ENCODE data around the gene WNT3A.

The WNT3A gene

GRCh38 chr1:228096416-228097332 is 89.9 kb downstream of the WNT3A start:
- WGBS (ENCODE audit: insufficient coverage, insufficient read length), result no CpG with 5 or more reads among the region's 13 CpGs
- Histone ChIP-seq H3K27ac (ENCODE audit: low read length) (no peak overlapping the region), H3K9me3 (ENCODE audit: control insufficient read depth, insufficient read depth, low read length) (no peaks in the 10 kb centered on the region), H3K36me3 (ENCODE audit: control insufficient read depth, insufficient read depth, low read length) (peaks cover 29% of the 10 kb centered on the region), H3K27me3 (ENCODE audit: control insufficient read depth, insufficient read depth, low read length) (no peaks in the 10 kb centered on the region), H3K4me3 (ENCODE audit: low read length) (no peak overlapping the region), H3K4me1 (ENCODE audit: control insufficient read depth, insufficient read depth, low read length) (no peaks in the 10 kb centered on the region)
- DNase-seq (ENCODE audit: low read depth, low spot score), result no peak

GRCh38 chr1:228097333-228098081 is 90.7 kb downstream of the WNT3A start:
- no CpG with 5 or more reads among the region's 34 CpGs for WGBS (ENCODE audit: insufficient coverage, insufficient read length)
- H3K36me3 ChIP-seq (ENCODE audit: control insufficient read depth, insufficient read depth, low read length), result peaks cover 29% of the 10 kb centered on the region
- no peaks in the 10 kb centered on the region for H3K9me3 ChIP-seq (ENCODE audit: control insufficient read depth, insufficient read depth, low read length)
- no peak for DNase-seq (ENCODE audit: low read depth, low spot score)
- no peak overlapping the region for H3K27ac ChIP-seq (ENCODE audit: low read length)
- no peaks in the 10 kb centered on the region for H3K27me3 ChIP-seq (ENCODE audit: control insufficient read depth, insufficient read depth, low read length)
- no peak overlapping the region for H3K4me3 ChIP-seq (ENCODE audit: low read length)
- H3K4me1 ChIP-seq (ENCODE audit: control insufficient read depth, insufficient read depth, low read length), result no peaks in the 10 kb centered on the region

DNA sequence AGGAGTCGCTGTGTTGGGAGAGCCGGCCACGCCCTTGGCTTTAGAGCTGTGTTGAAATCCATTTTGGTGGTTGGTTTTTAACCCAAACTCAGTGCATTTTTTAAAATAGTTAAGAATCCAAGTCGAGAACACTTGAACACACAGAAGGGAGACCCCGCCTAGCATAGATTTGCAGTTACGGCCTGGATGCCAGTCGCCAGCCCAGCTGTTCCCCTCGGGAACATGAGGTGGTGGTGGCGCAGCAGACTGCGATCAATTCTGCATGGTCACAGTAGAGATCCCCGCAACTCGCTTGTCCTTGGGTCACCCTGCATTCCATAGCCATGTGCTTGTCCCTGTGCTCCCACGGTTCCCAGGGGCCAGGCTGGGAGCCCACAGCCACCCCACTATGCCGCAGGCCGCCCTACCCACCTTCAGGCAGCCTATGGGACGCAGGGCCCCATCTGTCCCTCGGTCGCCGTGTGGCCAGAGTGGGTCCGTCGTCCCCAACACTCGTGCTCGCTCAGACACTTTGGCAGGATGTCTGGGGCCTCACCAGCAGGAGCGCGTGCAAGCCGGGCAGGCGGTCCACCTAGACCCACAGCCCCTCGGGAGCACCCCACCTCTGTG is 91.6 kb downstream of the WNT3A start:
- H3K27ac ChIP-seq (ENCODE audit: low read length), result no peak overlapping the region

GRCh38 chr1:228099331-228099732 is 92.5 kb downstream of the WNT3A start:
- no CpG with 5 or more reads among the region's 4 CpGs for WGBS (ENCODE audit: insufficient coverage, insufficient read length)
- no peaks in the 10 kb centered on the region for H3K27me3 ChIP-seq (ENCODE audit: control insufficient read depth, insufficient read depth, low read length)
- no peaks in the 10 kb centered on the region for H3K9me3 ChIP-seq (ENCODE audit: control insufficient read depth, insufficient read depth, low read length)
- no peak for DNase-seq (ENCODE audit: low read depth, low spot score)
- H3K36me3 ChIP-seq (ENCODE audit: control insufficient read depth, insufficient read depth, low read length), result peaks cover 29% of the 10 kb centered on the region
- no peak overlapping the region for H3K4me3 ChIP-seq (ENCODE audit: low read length)
- no peaks in the 10 kb centered on the region for H3K4me1 ChIP-seq (ENCODE audit: control insufficient read depth, insufficient read depth, low read length)
- no peak overlapping the region for H3K27ac ChIP-seq (ENCODE audit: low read length)

More for the DNA sequence above, 91.6 kb downstream of the WNT3A start:
- Histone ChIP-seq H3K4me3 (ENCODE audit: low read length) (no peak overlapping the region), H3K36me3 (ENCODE audit: control insufficient read depth, insufficient read depth, low read length) (peaks cover 29% of the 10 kb centered on the region), H3K27me3 (ENCODE audit: control insufficient read depth, insufficient read depth, low read length) (no peaks in the 10 kb centered on the region), H3K9me3 (ENCODE audit: control insufficient read depth, insufficient read depth, low read length) (no peaks in the 10 kb centered on the region), H3K4me1 (ENCODE audit: control insufficient read depth, insufficient read depth, low read length) (no peaks in the 10 kb centered on the region)
- WGBS (ENCODE audit: insufficient coverage, insufficient read length), result no CpG with 5 or more reads among the region's 28 CpGs
- DNase-seq (ENCODE audit: low read depth, low spot score), result no peak

- no peaks in the 10 kb centered on the region for H3K4me1 ChIP-seq (ENCODE audit: control insufficient read depth, insufficient read depth, low read length)
- H3K27me3 ChIP-seq (ENCODE audit: control insufficient read depth, insufficient read depth, low read length), result no peaks in the 10 kb centered on the region
- H3K27ac ChIP-seq (ENCODE audit: low read length), result no peak overlapping the region
- WGBS (ENCODE audit: insufficient coverage, insufficient read length), result no CpG with 5 or more reads among the region's 12 CpGs
- no peak overlapping the region for H3K4me3 ChIP-seq (ENCODE audit: low read length)
- H3K9me3 ChIP-seq (ENCODE audit: control insufficient read depth, insufficient read depth, low read length), result no peaks in the 10 kb centered on the region
- DNase-seq (ENCODE audit: low read depth, low spot score), result no peak
- H3K36me3 ChIP-seq (ENCODE audit: control insufficient read depth, insufficient read depth, low read length), result peaks cover 29% of the 10 kb centered on the region
Observed at GRCh38 chr1:228100822-228101613, 94.2 kb downstream of the WNT3A start.

DNA sequence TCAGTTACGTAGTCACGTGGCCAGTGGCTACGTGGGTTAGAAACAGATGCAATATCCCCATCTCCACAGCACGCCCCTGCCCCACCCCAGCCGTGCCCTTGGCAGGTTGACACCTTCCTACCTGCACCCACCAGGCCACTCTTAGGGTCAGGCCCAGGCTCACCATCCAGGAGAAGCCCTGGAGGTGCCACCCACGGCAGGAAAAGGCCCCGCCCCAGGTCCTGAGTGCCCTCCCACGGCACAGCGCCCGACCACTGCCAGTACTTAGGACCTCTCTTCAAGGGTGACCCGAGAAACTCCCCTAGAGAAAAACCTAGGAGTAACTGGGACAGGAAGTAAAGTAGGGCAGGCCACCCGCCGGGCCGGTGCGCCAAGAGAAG is 94.8 kb downstream of the WNT3A start:
- DNase-seq (ENCODE audit: low read depth, low spot score), result no peak
- WGBS (ENCODE audit: insufficient coverage, insufficient read length), result no CpG with 5 or more reads among the region's 15 CpGs
- Histone ChIP-seq H3K27me3 (ENCODE audit: control insufficient read depth, insufficient read depth, low read length) (no peaks in the 10 kb centered on the region), H3K27ac (ENCODE audit: low read length) (no peak overlapping the region), H3K4me3 (ENCODE audit: low read length) (peak overlapping the region; percentile 98; the same call in 1 of the 2 replicates), H3K9me3 (ENCODE audit: control insufficient read depth, insufficient read depth, low read length) (no peaks in the 10 kb centered on the region), H3K4me1 (ENCODE audit: control insufficient read depth, insufficient read depth, low read length) (no peaks in the 10 kb centered on the region), H3K36me3 (ENCODE audit: control insufficient read depth, insufficient read depth, low read length) (peaks cover 34% of the 10 kb centered on the region)

DNA sequence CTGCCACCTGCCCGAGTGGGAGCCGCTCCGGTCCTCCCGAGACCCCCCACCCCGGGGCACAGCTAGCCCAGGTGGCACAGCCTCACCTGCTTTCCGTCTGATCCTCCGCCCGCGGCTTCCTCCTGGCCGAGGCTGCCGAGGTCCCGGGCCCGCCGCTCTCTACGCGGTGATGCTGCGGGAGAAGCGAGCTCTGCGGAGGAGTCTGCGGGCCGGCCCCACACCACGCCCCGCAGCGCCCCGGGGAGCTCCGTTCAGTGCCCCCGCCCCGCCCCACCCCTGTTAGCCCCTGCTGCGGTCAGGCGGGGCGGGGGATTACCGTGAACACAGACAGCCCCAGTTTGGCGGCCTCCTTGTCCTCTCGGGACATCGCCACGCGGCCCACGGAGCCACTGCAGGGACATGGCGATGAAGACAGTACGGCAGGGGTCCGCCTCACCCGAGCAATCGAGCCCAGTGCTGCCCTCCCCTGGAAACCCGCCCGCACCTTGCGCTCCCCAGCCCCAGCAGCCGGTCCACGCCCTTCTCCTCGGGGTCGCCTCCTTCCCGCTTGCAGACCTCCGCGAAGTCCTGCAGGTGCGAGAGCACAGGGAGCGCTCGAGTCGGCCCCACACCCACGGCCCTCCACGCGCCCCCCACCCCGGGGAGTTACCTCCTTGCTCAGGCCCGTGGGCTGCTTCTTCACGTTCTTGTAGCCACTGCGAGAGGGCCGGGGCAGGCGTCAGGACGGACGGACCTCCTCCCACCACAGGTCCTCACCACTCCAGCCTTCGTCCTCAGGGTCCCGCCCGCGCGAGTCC is 95.4 kb downstream of the WNT3A start:
- H3K27me3 ChIP-seq (ENCODE audit: control insufficient read depth, insufficient read depth, low read length), result no peaks in the 10 kb centered on the region
- no peaks in the 10 kb centered on the region for H3K9me3 ChIP-seq (ENCODE audit: control insufficient read depth, insufficient read depth, low read length)
- no CpG with 5 or more reads among the region's 73 CpGs for WGBS (ENCODE audit: insufficient coverage, insufficient read length)
- H3K4me3 ChIP-seq (ENCODE audit: low read length), result peak overlapping the region; percentile 98
- no peak for DNase-seq (ENCODE audit: low read depth, low spot score)
- H3K36me3 ChIP-seq (ENCODE audit: control insufficient read depth, insufficient read depth, low read length), result peaks cover 35% of the 10 kb centered on the region
- H3K4me1 ChIP-seq (ENCODE audit: control insufficient read depth, insufficient read depth, low read length), result no peaks in the 10 kb centered on the region
- H3K27ac ChIP-seq (ENCODE audit: low read length), result no peak overlapping the region

GRCh38 chr1:228102791-228103620 is 96.2 kb downstream of the WNT3A start, which contains the start of gene C1orf35:
TSS of gene C1orf35 (minus strand) at chr1:228103325. CDS start at chr1:228103227, 98 bp downstream.
- H3K36me3 ChIP-seq (ENCODE audit: control insufficient read depth, insufficient read depth, low read length), result peaks cover 32% of the 10 kb centered on the region

More at GRCh38 chr1:228102791-228103620, 96.2 kb downstream of the WNT3A start, which contains the start of gene C1orf35:
- Histone ChIP-seq H3K9me3 (ENCODE audit: control insufficient read depth, insufficient read depth, low read length) (no peaks in the 10 kb centered on the region), H3K27me3 (ENCODE audit: control insufficient read depth, insufficient read depth, low read length) (no peaks in the 10 kb centered on the region), H3K4me1 (ENCODE audit: control insufficient read depth, insufficient read depth, low read length) (no peaks in the 10 kb centered on the region), H3K27ac (ENCODE audit: low read length) (no peak within 1 kb of the TSS), H3K4me3 (ENCODE audit: low read length) (peak within 1 kb of the TSS; percentile 98)
- WGBS (ENCODE audit: insufficient coverage, insufficient read length), result no CpG with 5 or more reads among the region's 104 CpGs
- DNase-seq (ENCODE audit: low read depth, low spot score), result peak; percentile 90
